ACHN (cell line): ENCODE results near the gene FLYWCH1.

Experiments
- DNase-seq: peaks from one replicate; pipeline ENCODE4 v3.0.0-alpha.2; 2015
- in situ Hi-C: cut with HindIII; loops from 2 replicates; pipeline ENCODE4 v1.10.0; 2017; ENCODE audit warnings: low sequenced_read_pairs, low pct_ligation_motif_present, low pct_unique_long_range_greater_than_20kb

FLYWCH1 gene

DNA sequence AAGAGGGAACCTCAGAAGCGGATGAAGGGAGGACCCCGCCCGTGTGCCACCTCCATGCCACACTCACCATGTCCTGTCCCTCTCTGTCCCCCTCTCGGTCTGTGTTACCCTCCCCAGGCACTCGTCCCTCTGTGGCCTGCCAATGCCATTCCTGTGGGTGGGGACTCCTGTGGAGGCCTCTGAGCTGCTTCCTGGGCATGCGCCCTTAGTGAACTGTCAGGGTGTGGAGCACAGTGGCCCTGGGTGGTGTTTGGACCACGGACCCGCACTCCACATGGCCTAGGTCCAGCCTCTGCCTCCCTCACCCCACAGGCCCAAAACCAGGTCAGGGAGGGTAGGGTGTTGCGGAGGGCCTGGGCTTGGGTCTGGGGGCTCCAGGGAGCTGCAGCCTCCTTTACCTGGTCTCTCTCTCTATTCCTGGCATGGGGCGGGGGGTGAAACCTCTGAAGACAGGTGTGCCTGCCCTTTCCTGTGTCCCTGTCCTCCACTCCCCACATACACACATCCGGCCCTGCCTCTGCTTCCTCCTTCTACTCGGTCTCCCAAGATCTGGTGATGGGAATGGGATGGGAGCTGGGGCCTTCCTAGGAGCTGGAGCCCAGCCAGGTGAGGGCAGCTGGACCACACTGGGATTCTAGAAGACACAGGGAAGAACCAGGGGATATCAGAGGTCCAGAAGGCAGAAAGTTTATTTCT, 80.0 kb downstream of the FLYWCH1 start:
- in situ Hi-C loops, result no loop called here
- no peak for DNase-seq

DNA sequence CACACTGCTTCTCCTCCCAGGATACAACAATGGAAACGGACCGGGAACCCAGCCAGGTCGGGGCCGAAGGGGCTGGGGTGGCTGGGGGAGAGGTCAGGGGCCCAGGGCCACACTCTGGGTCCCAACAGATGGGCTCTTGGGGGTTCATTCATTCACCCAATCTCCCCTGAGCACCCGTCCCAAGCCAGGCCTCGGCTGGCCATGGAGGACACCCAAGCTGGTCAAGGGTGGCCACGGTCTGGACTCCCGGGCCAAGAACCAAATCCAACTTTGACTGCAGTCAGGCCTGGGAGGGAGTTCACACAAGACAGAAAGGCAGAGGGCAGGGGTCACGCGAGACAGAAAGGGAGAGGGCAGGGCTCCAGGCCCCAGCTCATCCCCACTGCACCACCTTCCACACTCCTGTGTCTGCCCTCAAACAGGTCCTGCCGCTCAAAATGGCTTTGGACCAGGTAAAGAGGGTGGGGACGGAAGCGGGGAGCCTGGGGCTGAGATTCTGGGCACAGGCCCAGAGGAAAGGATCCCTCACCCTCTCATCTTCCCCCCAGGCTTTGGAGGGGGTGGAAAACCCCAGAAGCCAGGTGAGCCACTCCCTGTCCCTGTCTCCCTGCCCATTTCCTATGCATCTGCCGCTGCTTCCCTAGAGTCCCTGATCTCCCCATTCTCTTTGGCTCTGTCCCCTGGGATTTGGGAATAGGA, 80.8 kb downstream of the FLYWCH1 start:
- in situ Hi-C loops, result no loop called here
- no peak for DNase-seq

DNA sequence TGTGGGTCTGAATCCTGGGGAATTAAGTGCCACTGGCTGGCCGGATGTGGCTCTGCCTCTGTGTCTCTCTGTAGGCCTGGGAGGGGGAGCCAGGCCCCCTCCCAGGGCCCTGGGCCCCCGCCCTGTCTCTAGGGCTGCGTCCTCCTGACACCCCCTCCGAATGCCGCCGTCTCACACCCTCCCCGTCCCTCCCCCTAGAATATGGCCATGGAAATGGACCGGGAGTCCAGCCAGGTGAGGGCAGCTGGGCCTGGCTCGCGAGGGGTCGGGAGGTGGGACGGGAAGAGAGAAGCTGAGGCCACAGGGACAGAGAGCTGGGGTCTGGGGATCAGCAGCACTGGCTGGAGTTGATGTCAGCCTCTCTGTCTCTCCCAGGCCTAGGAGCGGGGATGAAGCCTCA, 84.6 kb downstream of the FLYWCH1 start:
- in situ Hi-C loops, result no loop called here
- DNase-seq, result no peak

DNA sequence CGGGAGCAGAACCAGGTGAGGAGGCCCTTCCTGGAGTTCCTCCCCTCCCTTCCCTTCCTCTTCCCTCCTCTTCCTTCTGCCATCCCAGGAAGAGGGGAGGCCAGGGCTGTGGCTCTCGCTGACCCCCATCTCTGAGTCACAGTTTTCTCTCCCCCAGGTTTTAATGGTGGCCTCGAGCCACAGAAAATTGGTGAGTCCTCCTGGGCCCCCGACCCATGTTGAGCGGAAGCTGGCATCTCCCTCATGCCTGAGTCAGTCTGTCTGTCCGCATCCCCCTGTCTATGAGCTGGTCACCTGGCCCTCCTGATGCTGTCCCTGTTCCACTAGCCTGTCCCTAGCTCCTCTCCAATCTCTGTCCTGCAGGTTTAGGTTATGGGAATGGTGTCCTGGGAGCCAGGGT, 88.2 kb downstream of the FLYWCH1 start:
- DNase-seq, result no peak
- in situ Hi-C loops, result no loop called here

DNA sequence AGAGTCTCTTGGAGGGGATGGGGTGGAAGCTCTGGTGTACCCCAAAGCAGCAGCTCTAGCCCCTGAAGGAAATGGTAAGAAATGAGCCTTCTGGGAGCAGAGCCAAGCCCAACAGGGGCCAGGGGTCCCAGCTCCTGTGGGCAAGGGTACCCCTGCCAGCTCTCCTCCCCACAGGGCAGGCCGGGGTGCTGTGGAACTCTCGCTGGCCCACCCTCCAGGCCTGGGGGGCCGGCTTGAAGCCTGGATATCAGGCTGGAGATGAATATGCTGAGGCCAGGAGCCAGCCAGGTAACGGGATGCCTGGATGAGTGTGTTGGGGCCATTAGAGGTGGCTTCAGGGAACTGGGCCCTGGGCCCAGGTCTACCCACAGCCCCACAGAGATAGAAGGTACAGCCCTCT, 88.8 kb downstream of the FLYWCH1 start:
- in situ Hi-C loops, result no loop called here
- DNase-seq, result no peak
